Activated naive CD4-positive, alpha-beta T cell treated with anti-CD3 and anti-CD28 coated beads, Interleukin-2, amount 50 U/mL, for 24 hours (primary cell): ENCODE data around the gene ZNF142.
A peak's percentile ranks its signal among the peaks of the same experiment; 100 is the strongest.
"Not testable (repeated sequence)": the region's sequence is repeated elsewhere in the genome, so short reads cannot be mapped to it uniquely, and the experiment has no call there.

Source experiments
- H3K27ac Mint-ChIP-seq: one replicate; pipeline ENCODE4 v1.8.0; 2021; ENCODE audit warnings: mild to moderate bottlenecking, mixed read lengths
- H3K27me3 Mint-ChIP-seq: one replicate; pipeline ENCODE4 v1.8.0; 2021; ENCODE audit warnings: mixed read lengths
- H3K36me3 Mint-ChIP-seq: one replicate; pipeline ENCODE4 v1.8.0; 2021; ENCODE audit warnings: mixed read lengths
- H3K4me1 Mint-ChIP-seq: one replicate; pipeline ENCODE4 v1.8.0; 2021; ENCODE audit warnings: mixed read lengths
- H3K4me3 Mint-ChIP-seq: one replicate; pipeline ENCODE4 v1.8.0; 2021; ENCODE audit warnings: mild to moderate bottlenecking, mixed read lengths
- H3K9me3 Mint-ChIP-seq: one replicate; pipeline ENCODE4 v1.8.0; 2021; ENCODE audit warnings: mixed read lengths

The ZNF142 gene, protein sequence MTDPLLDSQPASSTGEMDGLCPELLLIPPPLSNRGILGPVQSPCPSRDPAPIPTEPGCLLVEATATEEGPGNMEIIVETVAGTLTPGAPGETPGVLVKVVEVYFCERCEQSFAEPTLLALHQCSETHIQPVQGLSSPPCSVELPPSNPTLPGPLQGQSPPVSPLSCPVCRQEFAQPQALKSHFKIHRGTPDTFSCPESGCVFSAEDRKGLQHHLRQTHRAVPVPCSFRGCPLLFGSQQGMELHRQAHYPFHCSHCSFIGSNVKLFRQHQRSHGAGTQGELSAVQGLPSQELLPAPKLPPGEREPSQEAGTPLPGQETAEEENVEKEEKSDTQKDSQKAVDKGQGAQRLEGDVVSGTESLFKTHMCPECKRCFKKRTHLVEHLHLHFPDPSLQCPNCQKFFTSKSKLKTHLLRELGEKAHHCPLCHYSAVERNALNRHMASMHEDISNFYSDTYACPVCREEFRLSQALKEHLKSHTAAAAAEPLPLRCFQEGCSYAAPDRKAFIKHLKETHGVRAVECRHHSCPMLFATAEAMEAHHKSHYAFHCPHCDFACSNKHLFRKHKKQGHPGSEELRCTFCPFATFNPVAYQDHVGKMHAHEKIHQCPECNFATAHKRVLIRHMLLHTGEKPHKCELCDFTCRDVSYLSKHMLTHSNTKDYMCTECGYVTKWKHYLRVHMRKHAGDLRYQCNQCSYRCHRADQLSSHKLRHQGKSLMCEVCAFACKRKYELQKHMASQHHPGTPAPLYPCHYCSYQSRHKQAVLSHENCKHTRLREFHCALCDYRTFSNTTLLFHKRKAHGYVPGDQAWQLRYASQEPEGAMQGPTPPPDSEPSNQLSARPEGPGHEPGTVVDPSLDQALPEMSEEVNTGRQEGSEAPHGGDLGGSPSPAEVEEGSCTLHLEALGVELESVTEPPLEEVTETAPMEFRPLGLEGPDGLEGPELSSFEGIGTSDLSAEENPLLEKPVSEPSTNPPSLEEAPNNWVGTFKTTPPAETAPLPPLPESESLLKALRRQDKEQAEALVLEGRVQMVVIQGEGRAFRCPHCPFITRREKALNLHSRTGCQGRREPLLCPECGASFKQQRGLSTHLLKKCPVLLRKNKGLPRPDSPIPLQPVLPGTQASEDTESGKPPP (N-terminal part only)

DNA sequence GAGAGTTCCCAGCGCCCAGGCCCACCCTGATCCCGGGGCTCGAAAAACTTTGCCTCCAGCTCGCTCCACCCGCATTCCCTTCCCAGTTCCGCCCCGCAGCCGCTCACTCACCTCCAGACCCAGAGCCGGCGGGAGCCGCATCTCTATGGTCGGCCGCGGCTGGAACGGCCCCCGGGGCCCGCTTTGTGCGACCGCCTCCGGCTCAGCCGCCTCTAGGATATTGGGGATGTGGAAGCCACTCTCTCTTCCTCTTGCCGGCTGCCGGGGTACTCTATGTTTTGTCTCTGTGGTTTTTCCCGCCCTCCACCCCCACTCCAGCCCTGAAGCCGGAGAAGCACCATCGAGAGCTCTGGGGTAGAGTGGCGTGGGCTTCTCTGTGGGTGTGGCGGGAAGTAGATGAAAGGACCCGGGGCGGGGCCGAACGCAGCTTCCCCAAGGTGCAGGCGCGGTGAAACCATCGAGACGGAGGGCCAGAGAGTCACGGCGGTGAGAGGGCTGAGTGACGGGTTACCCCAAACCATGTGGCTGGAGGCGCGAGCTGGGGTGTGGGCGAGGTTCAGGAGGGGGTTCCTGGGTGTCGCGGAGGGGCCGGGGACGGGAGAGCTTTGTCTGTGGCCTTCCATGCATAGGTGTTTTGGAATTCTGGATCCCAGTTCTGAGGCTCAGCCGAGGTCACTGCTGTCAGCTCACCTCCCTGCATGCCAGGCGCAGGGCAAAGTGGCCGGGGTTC is at the start of gene ZNF142, which contains the start of gene BCS1L:
TSS of gene ZNF142 (minus strand) at position 366 of the 730 bp plus-strand sequence. CDS start 3,194 bp downstream, outside the sequence.
TSS of gene BCS1L (plus strand) at position 426 of the 730 bp plus-strand sequence. CDS start 1,305 bp downstream, outside the sequence.
- Mint-ChIP-seq H3K27me3 (no peaks in the 10 kb centered on the region), H3K36me3 (peaks cover 17% of the 10 kb centered on the region), H3K9me3 (no peaks in the 10 kb centered on the region), H3K4me1 (peaks cover 35% of the 10 kb centered on the region), H3K27ac (peak within 1 kb of the TSS; percentile 92), H3K4me3 (peak within 1 kb of the TSS; percentile 94)

DNA sequence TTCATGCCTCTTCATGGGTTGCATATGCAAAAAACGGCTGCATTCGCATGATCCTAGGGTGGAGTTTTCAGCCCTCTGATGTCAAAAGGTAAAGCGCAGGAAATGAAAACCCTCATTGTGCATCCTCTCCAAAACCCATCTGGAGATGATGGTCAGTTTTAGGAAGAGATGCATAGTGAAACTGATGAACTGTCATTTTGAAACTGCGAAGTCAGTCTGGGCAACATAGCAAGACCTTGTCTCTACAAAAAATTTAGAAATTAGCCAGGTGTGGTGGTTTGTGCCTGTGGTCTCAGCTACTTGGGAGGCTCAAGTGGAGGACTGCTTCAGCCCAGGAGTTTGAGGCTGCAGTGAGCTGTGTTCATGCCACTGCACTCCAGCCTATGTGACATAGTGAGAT is 48.7 kb upstream of the ZNF142 start:
- peaks cover 2% of the 10 kb centered on the region for H3K36me3 Mint-ChIP-seq
- H3K27me3 Mint-ChIP-seq, result peaks cover 1% of the 10 kb centered on the region
- H3K9me3 Mint-ChIP-seq, result no peaks in the 10 kb centered on the region
- H3K4me3 Mint-ChIP-seq, result no peak overlapping the region
- no peak overlapping the region for H3K27ac Mint-ChIP-seq
- H3K4me1 Mint-ChIP-seq, result peaks cover 7% of the 10 kb centered on the region

DNA sequence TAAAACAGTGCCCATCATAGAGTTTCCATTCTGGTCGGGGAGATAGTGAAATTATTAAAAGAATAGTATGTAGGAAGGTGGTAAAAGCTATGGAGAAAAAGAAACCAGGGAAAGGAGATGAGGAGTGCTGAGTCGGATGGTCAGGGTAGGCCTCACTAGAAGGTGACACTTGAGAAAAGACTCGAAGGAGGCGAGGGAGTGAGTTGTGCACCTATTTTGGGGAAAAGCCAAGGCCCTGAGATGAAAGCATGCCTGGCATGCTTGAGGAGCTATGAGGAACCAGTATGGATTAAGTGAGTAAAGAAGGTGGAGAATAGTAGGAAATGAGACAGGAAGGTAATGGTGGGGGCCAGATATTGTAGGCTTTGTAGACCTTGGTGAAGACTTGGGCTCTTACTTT is 43.9 kb upstream of the ZNF142 start:
- Mint-ChIP-seq H3K36me3 (peaks cover 2% of the 10 kb centered on the region), H3K4me3 (no peak overlapping the region), H3K4me1 (no peaks in the 10 kb centered on the region), H3K27me3 (peaks cover 1% of the 10 kb centered on the region), H3K9me3 (no peaks in the 10 kb centered on the region), H3K27ac (no peak overlapping the region)

DNA sequence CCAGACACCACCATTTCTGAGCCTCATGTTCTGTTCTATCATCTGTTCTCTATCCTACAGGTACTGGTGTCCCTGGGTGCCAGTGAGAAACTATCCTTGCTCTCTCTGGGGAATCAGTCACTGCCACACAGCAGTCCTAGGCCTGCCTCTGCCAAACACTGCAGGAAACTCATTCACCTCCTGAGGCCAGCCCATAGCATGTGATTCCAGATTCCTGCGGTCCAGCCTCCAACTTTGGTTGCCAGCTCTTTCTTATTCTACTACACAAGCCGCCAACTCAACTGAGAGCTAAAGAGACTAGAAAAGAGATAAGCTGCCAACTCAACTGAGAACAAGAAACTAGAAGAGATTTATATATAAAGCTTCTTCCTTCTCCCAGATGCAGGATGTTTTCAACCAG is 42.4 kb upstream of the ZNF142 start:
- Mint-ChIP-seq H3K4me1 (no peaks in the 10 kb centered on the region), H3K36me3 (peaks cover 2% of the 10 kb centered on the region), H3K27me3 (no peaks in the 10 kb centered on the region), H3K27ac (no peak overlapping the region), H3K4me3 (no peak overlapping the region), H3K9me3 (no peaks in the 10 kb centered on the region)

DNA sequence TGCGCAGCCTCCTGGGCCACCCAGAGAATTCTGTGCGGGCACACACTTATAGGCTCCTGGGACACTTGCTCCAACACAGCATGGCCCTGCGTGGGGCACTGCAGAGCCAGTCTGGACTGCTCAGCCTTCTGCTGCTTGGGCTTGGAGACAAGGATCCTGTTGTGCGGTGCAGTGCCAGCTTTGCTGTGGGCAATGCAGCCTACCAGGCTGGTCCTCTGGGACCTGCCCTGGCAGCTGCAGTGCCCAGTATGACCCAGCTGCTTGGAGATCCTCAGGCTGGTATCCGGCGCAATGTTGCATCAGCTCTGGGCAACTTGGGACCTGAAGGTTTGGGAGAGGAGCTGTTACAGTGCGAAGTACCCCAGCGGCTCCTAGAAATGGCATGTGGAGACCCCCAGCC is 39.5 kb upstream of the ZNF142 start:
- H3K4me1 Mint-ChIP-seq, result no peaks in the 10 kb centered on the region
- H3K4me3 Mint-ChIP-seq, result no peak overlapping the region
- peaks cover 2% of the 10 kb centered on the region for H3K36me3 Mint-ChIP-seq
- H3K27ac Mint-ChIP-seq, result no peak overlapping the region
- H3K9me3 Mint-ChIP-seq, result no peaks in the 10 kb centered on the region
- no peaks in the 10 kb centered on the region for H3K27me3 Mint-ChIP-seq

DNA sequence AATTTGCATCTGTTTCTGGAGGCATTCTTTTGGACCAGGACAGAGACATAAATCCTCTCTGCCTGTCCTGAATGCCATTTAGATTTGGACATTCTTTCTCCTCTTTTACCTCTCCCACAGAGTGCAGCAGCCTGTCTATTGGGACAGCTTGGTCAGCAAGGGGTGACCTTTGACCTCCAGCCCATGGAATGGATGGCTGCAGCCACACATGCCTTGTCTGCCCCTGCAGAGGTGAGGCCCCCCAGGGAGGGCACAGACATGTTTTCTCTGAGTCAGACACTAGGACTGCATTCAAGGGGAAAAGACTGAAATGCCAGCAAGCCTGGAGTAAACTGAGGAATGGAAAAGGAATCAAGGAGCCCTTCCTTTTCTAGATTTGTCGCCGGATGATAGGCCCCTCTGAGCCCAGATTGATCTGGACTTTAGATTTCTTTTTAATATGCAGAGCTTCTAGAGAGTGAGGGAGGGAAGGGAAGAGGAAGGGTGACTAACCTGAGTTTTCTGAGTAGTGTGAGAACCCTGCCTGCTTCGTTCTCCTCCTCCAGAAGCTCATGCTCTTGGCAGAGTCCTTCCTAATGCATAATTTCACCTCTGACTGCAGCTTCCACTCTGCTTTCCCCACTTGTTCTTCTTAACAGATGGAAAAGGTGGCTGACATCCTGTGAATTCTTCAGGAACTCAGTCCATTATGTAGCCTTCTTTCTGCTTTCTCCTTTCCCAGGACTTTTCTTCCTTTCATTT is 35.2 kb upstream of the ZNF142 start:
- Mint-ChIP-seq H3K4me3 (no peak overlapping the region), H3K36me3 (peaks cover 2% of the 10 kb centered on the region), H3K27ac (no peak overlapping the region), H3K27me3 (no peaks in the 10 kb centered on the region), H3K9me3 (no peaks in the 10 kb centered on the region), H3K4me1 (no peaks in the 10 kb centered on the region)

DNA sequence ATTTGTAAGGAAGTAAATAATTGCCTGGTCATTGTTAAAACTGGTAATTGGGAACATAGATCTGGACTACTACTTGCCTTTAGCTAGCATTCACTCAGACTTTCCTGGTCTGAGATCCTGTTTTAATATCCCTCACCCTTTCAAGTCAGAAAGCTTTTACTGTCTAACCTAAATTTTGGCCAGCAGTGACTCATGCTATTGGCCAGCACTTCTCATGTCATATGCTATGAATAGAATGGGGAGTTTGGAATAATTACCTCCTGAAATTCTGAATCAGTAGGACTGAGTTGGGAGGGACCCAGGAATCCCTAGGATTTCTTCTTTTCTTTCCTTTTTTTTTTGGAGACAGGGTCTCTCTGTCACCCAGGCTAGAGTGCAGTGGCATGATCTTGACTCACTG is 31.8 kb upstream of the ZNF142 start:
- Mint-ChIP-seq H3K4me3 (no peak overlapping the region), H3K4me1 (no peaks in the 10 kb centered on the region), H3K9me3 (no peaks in the 10 kb centered on the region), H3K27ac (no peak overlapping the region), H3K36me3 (peaks cover 4% of the 10 kb centered on the region), H3K27me3 (no peaks in the 10 kb centered on the region)

DNA sequence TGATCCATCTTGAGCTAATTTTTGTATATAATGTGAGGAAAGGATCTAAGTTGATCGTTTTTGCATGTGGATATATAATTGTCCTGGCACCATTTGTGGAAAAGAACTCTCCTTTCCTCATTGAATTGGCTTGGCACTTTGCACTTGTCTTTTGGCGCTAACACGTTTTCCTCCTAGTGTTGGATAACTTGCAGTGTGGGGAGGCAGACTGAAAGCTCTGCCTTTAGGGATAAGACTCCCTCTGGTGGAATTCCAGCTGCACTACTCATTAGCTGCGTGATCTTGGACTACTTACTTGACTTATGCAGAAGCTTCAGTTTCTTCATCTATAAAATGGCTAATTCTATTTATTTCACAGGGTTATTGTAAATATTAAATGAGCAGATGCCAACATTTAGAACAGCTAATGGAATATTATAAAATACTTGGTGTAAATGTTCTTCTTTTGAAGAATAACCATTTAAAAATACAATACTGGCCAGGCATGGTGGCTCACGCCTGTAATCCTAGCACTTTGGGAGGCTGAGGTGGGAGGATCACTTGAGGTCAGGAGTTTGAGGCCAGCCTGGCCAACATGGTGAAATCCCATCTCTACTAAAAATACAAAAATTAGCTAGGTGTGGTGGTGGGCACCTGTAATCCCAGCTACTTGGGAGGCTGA is 28.1 kb upstream of the ZNF142 start:
- H3K4me1 Mint-ChIP-seq, H3K9me3 Mint-ChIP-seq, H3K27ac Mint-ChIP-seq, H3K4me3 Mint-ChIP-seq, H3K27me3 Mint-ChIP-seq: not testable (repeated sequence)
- H3K36me3 Mint-ChIP-seq, result peaks cover 11% of the 10 kb centered on the region

DNA sequence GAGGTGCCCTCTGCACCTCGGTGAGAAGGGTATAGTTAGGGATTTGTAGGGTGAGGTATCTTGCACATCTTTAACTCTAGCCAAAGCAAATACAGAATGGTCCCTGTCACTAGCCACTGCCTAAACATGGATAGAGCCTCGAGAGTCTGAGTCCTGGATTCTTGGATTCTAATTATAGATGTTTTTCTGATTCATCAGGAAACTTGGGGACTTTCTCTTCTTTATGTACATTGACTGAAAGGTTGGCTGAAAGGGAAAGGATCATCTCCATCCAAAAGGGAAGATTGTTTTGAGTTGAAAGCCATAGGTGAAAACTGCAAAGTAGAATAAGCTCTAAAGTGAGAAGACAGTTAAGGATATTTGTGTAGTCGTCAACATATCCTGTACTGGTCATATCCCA is 20.6 kb upstream of the ZNF142 start:
- H3K4me1 Mint-ChIP-seq, result no peaks in the 10 kb centered on the region
- no peaks in the 10 kb centered on the region for H3K9me3 Mint-ChIP-seq
- H3K27me3 Mint-ChIP-seq, result no peaks in the 10 kb centered on the region
- no peak overlapping the region for H3K27ac Mint-ChIP-seq
- H3K36me3 Mint-ChIP-seq, result peaks cover 7% of the 10 kb centered on the region
- no peak overlapping the region for H3K4me3 Mint-ChIP-seq

DNA sequence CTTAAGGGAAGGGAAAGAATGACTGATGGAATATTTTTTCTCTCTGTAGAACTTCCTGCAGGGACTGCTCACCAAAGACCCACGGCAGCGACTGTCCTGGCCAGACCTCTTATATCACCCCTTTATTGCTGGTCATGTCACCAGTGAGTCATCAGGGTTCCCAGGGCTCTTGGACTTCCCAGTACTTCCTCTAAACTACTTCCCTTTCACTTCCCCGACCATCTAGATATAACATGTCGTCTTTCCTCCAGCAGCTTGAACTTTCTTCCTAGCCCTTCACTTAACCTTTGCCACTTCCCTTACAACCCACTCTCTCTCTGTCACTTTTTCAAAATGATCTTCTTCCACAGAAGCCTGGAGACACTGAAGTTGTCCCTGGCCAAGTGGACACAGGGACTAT is 19.7 kb upstream of the ZNF142 start:
- peaks cover 3% of the 10 kb centered on the region for H3K36me3 Mint-ChIP-seq
- no peaks in the 10 kb centered on the region for H3K4me1 Mint-ChIP-seq
- no peak overlapping the region for H3K4me3 Mint-ChIP-seq
- H3K27me3 Mint-ChIP-seq, result no peaks in the 10 kb centered on the region
- H3K27ac Mint-ChIP-seq, result no peak overlapping the region
- no peaks in the 10 kb centered on the region for H3K9me3 Mint-ChIP-seq

DNA sequence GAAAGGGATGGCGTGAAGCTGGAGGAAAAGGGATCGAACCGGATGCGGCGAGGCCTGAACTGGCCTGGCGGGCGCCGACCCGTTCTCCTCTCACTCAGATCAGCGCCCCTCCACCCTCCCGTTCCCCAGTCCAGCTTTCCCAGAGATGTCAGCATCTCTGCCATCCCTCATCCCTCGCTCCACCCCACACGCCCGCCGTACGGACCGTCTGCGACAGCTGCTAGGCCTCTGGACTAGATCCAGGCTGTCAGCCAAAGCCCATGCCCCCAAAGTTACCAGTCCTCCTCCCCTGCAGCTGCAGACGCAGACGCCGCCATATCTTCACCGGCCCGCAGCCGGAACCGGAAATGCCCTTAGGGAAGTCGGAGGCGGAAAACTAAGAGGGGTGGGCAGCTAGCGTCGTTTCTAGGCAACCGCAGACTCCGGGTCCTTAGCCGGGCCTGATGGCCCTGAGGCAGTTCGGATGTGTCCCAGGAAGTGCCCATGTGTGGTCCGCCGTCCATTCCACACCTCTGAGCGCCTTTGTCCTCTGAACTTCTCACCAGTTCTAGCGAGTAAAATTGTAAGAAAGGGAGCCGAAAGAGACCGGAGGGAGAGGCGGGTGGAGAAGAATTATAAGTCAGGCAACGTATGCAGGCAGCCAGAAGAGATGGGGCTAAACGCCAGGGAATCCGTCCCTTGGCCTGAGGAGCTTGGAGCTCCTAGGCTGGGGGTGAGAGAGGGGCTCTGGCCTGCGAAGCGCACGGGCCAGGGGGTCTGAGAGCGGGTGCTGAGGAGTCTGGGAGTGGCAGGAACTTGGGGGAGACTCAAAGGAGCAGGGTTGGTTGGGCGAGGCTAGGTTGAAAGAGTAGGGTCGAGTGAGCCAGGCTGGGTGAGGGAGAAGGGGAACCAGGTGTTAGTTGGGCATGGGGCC is 12.5 kb upstream of the ZNF142 start, which contains the start of the genes RNF25 and STK36:
TSS of gene RNF25 (minus strand) at position 349 of the 913 bp plus-strand sequence. CDS start at position 317, 32 bp downstream.
TSS of gene STK36 (plus strand) at position 433 of the 913 bp plus-strand sequence. CDS start 744 bp downstream, outside the sequence.
- Mint-ChIP-seq H3K27me3 (no peaks in the 10 kb centered on the region), H3K36me3 (peaks cover 4% of the 10 kb centered on the region), H3K9me3 (no peaks in the 10 kb centered on the region), H3K4me1 (peaks cover 22% of the 10 kb centered on the region), H3K4me3 (peak within 1 kb of the TSS; percentile 99), H3K27ac (peak within 1 kb of the TSS; percentile 99)

DNA sequence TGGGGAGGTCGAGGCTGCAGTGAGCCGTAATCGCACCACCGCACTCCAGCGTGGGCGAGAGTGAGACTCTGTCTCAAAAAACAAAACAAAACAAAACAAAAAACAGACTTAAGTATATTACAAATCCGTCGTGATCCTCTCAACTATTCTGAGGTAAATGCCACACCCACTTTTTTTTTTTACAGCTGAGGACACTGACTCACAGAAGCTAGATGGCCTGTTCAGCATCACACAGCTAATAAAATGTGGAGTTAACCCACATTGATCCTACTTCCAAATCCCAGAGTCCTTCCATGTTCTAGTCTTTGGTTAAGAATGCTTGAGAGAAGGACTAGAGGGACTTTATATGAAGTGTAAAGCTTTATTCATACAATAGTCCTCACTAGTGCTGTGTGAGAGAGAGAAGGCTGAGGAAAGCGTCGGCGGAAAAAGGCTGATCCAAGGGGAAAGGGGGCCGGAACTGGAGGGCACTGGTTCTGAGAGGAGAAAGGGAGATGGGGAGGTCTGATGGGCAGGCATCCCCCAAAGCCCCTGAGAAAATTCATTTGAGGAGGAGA is 11.8 kb upstream of the ZNF142 start:
- Mint-ChIP-seq H3K36me3 (peaks cover 4% of the 10 kb centered on the region), H3K27me3 (no peaks in the 10 kb centered on the region), H3K4me1 (peaks cover 22% of the 10 kb centered on the region), H3K4me3 (peak overlapping the region; percentile 99), H3K9me3 (no peaks in the 10 kb centered on the region), H3K27ac (peak overlapping the region; percentile 96)

DNA sequence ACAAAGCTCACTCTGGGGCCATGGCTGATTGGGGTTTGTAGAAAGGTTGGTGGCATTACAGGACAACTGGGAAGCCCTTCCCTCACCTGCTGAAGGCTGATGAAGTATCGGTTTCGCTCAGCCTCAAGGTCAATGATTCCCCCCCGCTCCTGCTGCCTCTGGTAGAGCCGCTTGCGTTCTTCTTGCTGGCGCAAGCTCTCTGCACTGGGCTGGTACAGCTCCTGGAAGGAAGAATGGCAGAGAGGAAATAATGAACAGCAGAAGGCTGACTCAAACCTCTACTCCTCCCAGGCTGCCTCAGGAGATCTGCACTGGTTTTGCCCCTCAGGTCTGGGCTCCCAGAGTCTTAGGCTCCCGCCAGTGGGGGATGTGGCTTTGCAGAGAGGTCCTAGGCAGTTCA is 5.2 kb upstream of the ZNF142 start:
- Mint-ChIP-seq H3K4me3 (no peak overlapping the region), H3K36me3 (peaks cover 12% of the 10 kb centered on the region), H3K9me3 (no peaks in the 10 kb centered on the region), H3K27ac (no peak overlapping the region), H3K27me3 (no peaks in the 10 kb centered on the region), H3K4me1 (peaks cover 8% of the 10 kb centered on the region)
